SU-DHL-6 (cell line): Measurements from ENCODE around the gene STK38L.

Experiments
- CTCF ChIP-seq: fragments of 200-600 bp; sonication (generic); IDR thresholded peaks from one replicate; pipeline ENCODE4 v1.5.1; 2017; ENCODE audit warnings: antibody characterized with exemption, mild to moderate bottlenecking, low read length, moderate library complexity; ENCODE audit not compliant: insufficient read depth, poor library complexity, severe bottlenecking
- EZH2phosphoT487 ChIP-seq: fragments of 200-600 bp; sonication (generic), shearing (Covaris generic); conservative IDR thresholded peaks from 2 replicates; pipeline ENCODE4 v1.6.1; 2018; ENCODE audit warnings: mild to moderate bottlenecking, antibody characterized with exemption, low read length, moderate library complexity, mixed read lengths

- TF ChIP-seq CTCF: no peak
- no peak for TF ChIP-seq EZH2phosphoT487
These were observed 87.8 kb downstream of the STK38L start for GRCh38 chr12:27331927-27332324.
